OCI-LY7 (cell line): ENCODE measurements around the gene FAM168B. TPM values are rescaled to one million over a fixed set of nuclear protein-coding genes. Genes with fewer than 3 reads are reported as not detected.

Source experiments
- BruUV-seq: library from RNA; stranded (reverse); fragments of 400-500 nt; replicated peaks from 2 replicates; lab custom pipeline; 2021; lab: Mats Ljungman, UMichigan
- CTCF ChIA-PET: fragments of 300-600 bp; sonication (Branson Sonifier 250); formaldehyde crosslinking; loops from one replicate; lab custom pipeline; 2022; ENCODE audit warnings: antibody characterized with exemption; ENCODE audit not compliant: unreplicated experiment; lab: Charles Lee
- POLR2A ChIA-PET: fragments of 300-600 bp; sonication (Branson Sonifier 250); formaldehyde crosslinking; loops from one replicate; lab custom pipeline; 2022; ENCODE audit warnings: antibody characterized with exemption; lab: Charles Lee
- DNase-seq: peaks from one replicate; pipeline ENCODE4 v3.0.0-alpha.2; 2015; ENCODE audit warnings: low spot score
- H2AFZ ChIP-seq: fragments of 200-600 bp; sonication (generic), shearing (Covaris generic); 2 replicates; pipeline ENCODE4 v1.6.1; 2014; ENCODE audit warnings: mild to moderate bottlenecking, antibody characterized with exemption, low read length, moderate library complexity
- H3K27ac ChIP-seq: fragments of 200-600 bp; sonication (generic); 2 replicates; pipeline ENCODE4 v1.5.1; 2014; ENCODE audit warnings: mixed run types, low read depth, mild to moderate bottlenecking, moderate library complexity, low read length, inconsistent platforms; ENCODE audit not compliant: poor library complexity, severe bottlenecking
- H3K36me3 ChIP-seq: fragments of 200-600 bp; sonication (generic); 2 replicates; pipeline ENCODE4 v1.6.1; 2014; ENCODE audit warnings: mild to moderate bottlenecking, antibody characterized with exemption, low read length, moderate library complexity, mixed read lengths; ENCODE audit not compliant: insufficient read depth
- H3K4me1 ChIP-seq: fragments of 200-600 bp; sonication (generic); 2 replicates; pipeline ENCODE4 v1.5.1; 2014; ENCODE audit warnings: mild to moderate bottlenecking, low read length; ENCODE audit not compliant: insufficient read depth, poor library complexity, severe bottlenecking
- H3K4me2 ChIP-seq: fragments of 200-600 bp; sonication (generic); 2 replicates; pipeline ENCODE4 v1.6.1; 2014; ENCODE audit warnings: mild to moderate bottlenecking, low read length
- H3K4me3 ChIP-seq: fragments of 200-600 bp; sonication (generic); 2 replicates; pipeline ENCODE4 v1.5.1; 2014; ENCODE audit warnings: mild to moderate bottlenecking, low read depth, low read length; ENCODE audit not compliant: poor library complexity, severe bottlenecking
- H3K79me2 ChIP-seq: fragments of 200-600 bp; sonication (generic); 2 replicates; pipeline ENCODE4 v1.6.1; 2016; ENCODE audit warnings: low read depth, mild to moderate bottlenecking, low read length, moderate library complexity, mixed read lengths; ENCODE audit not compliant: insufficient read depth
- H3K9me2 ChIP-seq: fragments of 200-600 bp; sonication (generic); 2 replicates; pipeline ENCODE4 v1.6.1; 2016; ENCODE audit warnings: mild to moderate bottlenecking, low read length, mixed read lengths; ENCODE audit not compliant: insufficient read depth
- H3K9me3 ChIP-seq: fragments of 200-600 bp; sonication (generic); 2 replicates; pipeline ENCODE4 v1.6.1; 2014; ENCODE audit warnings: mild to moderate bottlenecking, mixed run types, low read length, mixed read lengths
- H4K20me1 ChIP-seq: fragments of 200-600 bp; sonication (generic); 2 replicates; pipeline ENCODE4 v1.6.1; 2014; ENCODE audit warnings: mild to moderate bottlenecking, antibody characterized with exemption, low read length, moderate library complexity, mixed read lengths; ENCODE audit not compliant: insufficient read depth
- EZH2phosphoT487 ChIP-seq: fragments of 200-600 bp; sonication (generic); IDR thresholded peaks from 2 replicates; pipeline ENCODE4 v1.6.1; 2018; ENCODE audit warnings: low read depth, borderline replicate concordance, mild to moderate bottlenecking, mixed run types, antibody characterized with exemption, low read length, moderate library complexity, mixed read lengths
- intact Hi-C: fragments of 100-400 bp; cut with micrococcal nuclease; formaldehyde crosslinking; loops from one replicate; pipeline ENCODE4 v1.10.0; 2022; ENCODE audit not compliant: unreplicated experiment
- total RNA-seq, 2 experiments: library from RNA; depleted of rRNA in 1 of 2; stranded (reverse); fragments of >200 nt in 1 of 2; shearing (Covaris generic) in 1 of 2; gene quantifications; 2 replicates each; pipeline ENCODE4 v1.2.3, GENCODE V29; 2014 to 2022
- TF ChIP-seq, protein P1 (sequence below): fragments of 200-600 bp; sonication (generic); conservative IDR thresholded peaks from 2 replicates; pipeline ENCODE4 v1.5.1; 2014; ENCODE audit warnings: mild to moderate bottlenecking, antibody characterized with exemption, low read length, moderate library complexity, mixed read lengths

Gene FAM168B
- total RNA-seq, 2 experiments from 2014 or later: 53.6 to 85.3 TPM

GRCh38 chr2:131033786-131034121, 59.5 kb downstream of the FAM168B start:
- no peaks in the 10 kb centered on the region for H4K20me1 ChIP-seq
- no peak for TF ChIP-seq EZH2phosphoT487
- TF ChIP-seq, protein P1, sequence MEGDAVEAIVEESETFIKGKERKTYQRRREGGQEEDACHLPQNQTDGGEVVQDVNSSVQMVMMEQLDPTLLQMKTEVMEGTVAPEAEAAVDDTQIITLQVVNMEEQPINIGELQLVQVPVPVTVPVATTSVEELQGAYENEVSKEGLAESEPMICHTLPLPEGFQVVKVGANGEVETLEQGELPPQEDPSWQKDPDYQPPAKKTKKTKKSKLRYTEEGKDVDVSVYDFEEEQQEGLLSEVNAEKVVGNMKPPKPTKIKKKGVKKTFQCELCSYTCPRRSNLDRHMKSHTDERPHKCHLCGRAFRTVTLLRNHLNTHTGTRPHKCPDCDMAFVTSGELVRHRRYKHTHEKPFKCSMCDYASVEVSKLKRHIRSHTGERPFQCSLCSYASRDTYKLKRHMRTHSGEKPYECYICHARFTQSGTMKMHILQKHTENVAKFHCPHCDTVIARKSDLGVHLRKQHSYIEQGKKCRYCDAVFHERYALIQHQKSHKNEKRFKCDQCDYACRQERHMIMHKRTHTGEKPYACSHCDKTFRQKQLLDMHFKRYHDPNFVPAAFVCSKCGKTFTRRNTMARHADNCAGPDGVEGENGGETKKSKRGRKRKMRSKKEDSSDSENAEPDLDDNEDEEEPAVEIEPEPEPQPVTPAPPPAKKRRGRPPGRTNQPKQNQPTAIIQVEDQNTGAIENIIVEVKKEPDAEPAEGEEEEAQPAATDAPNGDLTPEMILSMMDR: no peak
- no peaks in the 10 kb centered on the region for H3K9me2 ChIP-seq
- no peak overlapping the region for H3K4me3 ChIP-seq
- DNase-seq: no peak
- no peaks in the 10 kb centered on the region for H3K36me3 ChIP-seq
- no peak overlapping the region for H3K4me2 ChIP-seq
- no peak overlapping the region for H2AFZ ChIP-seq
- no peaks in the 10 kb centered on the region for H3K4me1 ChIP-seq
- POLR2A ChIA-PET: no interaction called here
- no peaks in the 10 kb centered on the region for H3K9me3 ChIP-seq
- H3K27ac ChIP-seq: no peak overlapping the region
- intact Hi-C loops: no loop called here
- no peaks in the 10 kb centered on the region for H3K79me2 ChIP-seq
- BruUV-seq: no TSS peak
- CTCF ChIA-PET: no interaction called here

GRCh38 chr2:131032393-131032836, 60.8 kb downstream of the FAM168B start:
- Histone ChIP-seq H3K27ac (no peak overlapping the region), H4K20me1 (no peaks in the 10 kb centered on the region), H3K4me3 (no peak overlapping the region), H3K9me3 (no peaks in the 10 kb centered on the region), H2AFZ (no peak overlapping the region), H3K36me3 (no peaks in the 10 kb centered on the region), H3K4me1 (no peaks in the 10 kb centered on the region), H3K9me2 (no peaks in the 10 kb centered on the region), H3K79me2 (no peaks in the 10 kb centered on the region), H3K4me2 (no peak overlapping the region)
- DNase-seq: no peak
- TF ChIP-seq, protein P1: no peak
- no peak for TF ChIP-seq EZH2phosphoT487
- ChIA-PET POLR2A (interaction anchor here (0.6 kb wide), 1 partner anchor 22 kb away, joined by 3 read pairs; no protein-coding TSS in a partner anchor), CTCF (no interaction called here)
- no TSS peak for BruUV-seq
- intact Hi-C loops: no loop called here

GRCh38 chr2:131031875-131032274, 61.4 kb downstream of the FAM168B start:
- Histone ChIP-seq H3K9me2 (no peaks in the 10 kb centered on the region), H3K4me2 (no peak overlapping the region), H3K4me3 (no peak overlapping the region), H3K4me1 (no peaks in the 10 kb centered on the region), H4K20me1 (no peaks in the 10 kb centered on the region), H3K36me3 (no peaks in the 10 kb centered on the region), H3K9me3 (no peaks in the 10 kb centered on the region), H3K79me2 (no peaks in the 10 kb centered on the region), H3K27ac (no peak overlapping the region), H2AFZ (no peak overlapping the region)
- ChIA-PET POLR2A (no interaction called here), CTCF (no interaction called here)
- no TSS peak for BruUV-seq
- DNase-seq: no peak
- intact Hi-C loops: no loop called here
- TF ChIP-seq, protein P1: no peak
- TF ChIP-seq EZH2phosphoT487: no peak
